Measurements from ENCODE around the gene SEC11A.
A peak's percentile ranks its signal among the peaks of the same experiment; 100 is the strongest.
"Not testable (repeated sequence)": the region's sequence is repeated elsewhere in the genome, so short reads cannot be mapped to it uniquely, and the experiment has no call there.

SEC11A gene

DNA sequence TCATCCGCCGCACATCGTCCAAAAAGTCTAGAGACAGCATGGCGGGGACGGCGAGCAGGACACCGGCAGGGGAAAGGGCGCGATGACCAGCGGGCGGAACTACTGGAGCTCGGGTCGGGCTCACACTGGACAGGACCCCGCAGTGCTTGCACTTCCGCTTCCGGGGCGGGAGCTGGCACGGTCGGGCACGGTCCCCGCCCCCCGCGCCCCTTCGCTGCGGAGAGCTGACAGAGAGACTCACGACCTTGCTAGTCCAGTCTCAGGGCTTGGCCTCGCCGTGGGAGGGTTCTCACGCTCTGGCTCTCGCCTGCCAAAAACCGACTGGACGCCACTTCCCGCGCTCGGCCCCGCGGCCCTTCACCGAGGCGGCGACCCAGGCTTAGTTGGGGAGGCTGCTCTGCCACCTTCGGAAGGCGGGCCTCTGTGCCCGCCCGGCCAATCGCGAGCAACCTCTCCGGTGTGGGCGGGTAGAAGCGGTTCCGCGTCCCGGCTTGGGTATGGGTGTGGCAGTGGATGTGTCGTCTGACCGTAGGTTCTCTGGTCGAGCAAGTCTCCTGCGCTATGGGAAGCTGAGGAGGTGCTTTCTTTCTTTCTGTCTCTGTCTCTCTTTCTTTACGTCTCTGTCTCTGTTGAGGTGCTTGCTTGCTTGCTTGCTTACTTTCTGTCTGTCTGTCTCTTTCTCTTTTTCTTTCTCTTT, at the start of gene SEC11A:
TSS of gene SEC11A (minus strand) at position 104 of the 697 bp plus-strand sequence. CDS start at position 40, 64 bp downstream.
- DNase-seq: peak; percentile 93

DNA sequence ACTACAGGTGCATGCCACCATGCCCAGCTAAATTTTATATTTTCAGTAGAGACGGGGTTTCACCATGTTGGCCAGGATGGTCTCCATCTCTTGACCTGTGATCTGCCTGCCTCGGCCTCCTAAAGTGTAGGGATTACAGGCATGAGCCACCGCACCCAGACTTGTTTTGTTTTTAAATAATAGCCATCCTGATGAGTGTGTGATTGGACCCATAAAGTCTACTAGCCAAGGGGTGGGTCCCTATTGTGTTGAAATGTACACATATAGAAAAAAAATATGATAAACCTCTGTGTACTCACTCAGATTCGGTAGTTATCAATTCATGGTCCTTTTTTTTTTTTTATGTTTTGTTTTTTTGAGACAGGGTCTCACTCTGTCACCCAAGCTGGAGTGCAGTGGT, 49.7 kb upstream of the SEC11A start:
- no peak for DNase-seq

DNA sequence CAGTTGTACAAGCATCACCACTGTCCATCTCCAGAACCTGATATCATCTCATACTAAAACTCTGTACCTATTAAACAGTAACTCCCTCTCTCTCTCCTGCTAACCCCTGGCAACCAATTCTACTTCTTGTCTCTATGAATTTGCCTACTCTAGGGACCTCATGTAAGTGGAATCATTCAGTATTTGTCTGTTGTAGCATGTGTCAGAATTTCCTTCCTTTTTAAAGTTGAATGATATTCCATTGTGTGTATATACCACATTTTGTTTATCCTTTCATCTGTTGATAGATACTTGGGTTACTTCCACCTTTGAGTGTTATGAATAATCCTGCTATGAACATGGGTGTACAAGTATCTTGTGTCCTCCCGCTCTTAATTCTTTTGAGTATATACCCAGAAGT, 49.0 kb upstream of the SEC11A start:
- no peak for DNase-seq

DNA sequence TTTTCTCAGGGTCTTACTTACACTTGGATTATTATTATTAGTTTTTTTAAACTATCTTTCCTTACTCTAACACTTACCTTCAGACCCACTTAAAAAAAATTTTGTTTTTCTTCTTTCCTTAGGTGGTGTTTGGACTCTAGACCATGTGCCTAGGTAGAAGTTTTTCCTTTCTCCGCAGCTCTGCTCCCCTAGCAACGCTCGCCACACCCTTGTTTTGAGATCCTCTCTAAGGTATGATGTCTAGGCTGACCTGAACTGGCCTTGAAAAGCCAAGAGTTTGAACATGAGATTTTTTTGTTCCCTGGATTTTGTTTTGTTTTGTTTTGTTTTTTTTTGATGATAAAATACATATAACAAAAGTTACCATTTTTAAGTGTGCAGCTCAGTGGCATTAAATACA, 48.6 kb upstream of the SEC11A start:
- DNase-seq: no peak

DNA sequence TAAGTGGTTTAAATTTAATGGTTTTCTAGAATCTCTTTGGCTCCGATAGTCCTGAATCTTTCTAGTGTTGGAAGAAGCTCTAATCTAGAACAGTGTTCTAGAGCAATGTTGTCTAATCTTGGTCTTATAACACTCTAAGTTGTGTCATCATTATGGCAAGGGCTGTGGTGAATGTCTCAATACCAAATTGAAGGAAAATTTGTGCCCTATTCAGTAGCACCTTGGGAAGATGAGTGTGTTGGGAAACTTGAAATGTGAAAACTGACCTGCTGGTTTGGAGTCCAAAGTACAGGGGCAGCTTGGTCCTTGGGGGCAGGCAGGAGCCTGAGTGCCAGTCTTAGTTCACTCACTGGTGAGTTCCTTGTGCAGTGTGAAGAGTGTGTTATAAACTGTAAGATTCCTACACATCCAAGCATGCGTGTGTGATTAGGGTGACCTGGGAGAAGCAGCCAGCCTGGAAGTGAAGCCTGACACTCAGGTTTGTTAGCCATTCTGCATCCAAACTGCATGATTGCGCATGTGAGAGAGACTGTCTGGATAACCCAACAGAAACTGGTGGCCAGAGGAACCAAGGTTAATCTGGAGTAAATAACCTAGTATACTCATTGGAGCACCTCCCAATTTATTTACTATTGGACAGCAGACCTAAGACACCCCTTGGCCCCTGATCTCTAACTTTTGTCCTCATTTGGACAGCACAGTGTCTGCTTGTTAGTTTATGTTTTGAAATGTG, 47.1 kb upstream of the SEC11A start:
- no peak for DNase-seq

DNA sequence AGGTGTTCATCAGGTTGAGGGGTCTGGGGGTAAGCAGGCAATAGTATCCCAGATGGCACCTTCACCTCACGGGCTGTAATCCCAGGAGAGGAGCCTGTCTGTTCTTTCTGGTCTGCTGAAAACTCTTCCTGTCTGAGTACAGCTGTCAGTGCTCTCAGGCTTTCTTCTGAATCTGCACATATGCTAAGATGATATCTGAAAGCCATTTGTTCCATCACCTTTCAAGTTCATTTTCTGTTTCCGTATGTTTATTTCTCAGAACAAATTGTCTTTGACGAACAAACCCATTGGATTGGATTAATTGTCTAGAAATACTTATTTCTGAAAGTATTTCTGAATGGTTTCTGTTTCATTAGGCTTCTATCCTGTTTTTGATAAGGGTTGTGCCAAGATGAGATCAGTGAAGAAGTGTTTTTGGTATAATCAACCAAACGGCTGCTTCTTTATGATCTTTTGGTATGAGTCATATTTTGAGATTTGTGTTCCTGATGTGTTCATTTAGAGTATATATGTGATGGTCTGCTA, 45.7 kb upstream of the SEC11A start:
- peak in 1 of 2 donors; percentile 1 for DNase-seq

DNA sequence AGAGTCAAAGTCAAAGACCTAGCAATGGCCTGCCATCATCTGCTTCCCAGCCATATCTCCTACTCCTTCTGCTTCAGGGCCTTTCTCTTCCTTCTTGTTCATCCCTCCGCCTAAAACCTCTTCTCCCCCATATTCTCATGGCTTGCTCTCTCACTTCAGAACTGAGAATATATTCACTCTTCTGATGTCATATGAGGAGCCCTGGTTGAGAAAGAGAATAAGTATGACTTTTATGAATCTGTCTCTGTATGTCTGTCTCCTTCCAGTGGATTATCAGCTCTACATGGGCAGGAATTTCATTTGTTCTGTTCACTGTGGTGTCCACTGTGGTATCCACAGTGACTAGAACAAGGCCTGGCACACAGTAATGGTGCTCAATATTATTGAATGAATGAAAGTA, 44.3 kb upstream of the SEC11A start:
- DNase-seq: no peak

DNA sequence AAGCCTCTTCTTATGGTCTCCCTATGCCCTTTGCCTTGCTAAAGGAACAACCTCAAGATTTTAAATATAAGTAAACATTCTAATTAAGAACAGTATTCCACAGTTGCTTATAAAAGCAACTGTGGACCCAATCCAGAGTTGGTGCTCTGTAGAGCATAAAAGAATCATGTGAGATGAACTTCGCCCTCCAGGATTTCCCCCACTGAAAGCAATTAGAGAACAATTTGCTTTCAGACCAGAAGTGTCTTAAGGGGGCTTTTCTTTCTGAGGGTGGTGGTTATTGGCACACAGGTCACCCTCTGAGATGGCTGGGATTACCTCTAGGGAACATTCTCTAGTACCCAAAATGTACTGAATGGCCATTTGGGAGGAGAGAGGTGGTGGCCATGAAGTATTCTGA, 43.1 kb upstream of the SEC11A start:
- DNase-seq: no peak

DNA sequence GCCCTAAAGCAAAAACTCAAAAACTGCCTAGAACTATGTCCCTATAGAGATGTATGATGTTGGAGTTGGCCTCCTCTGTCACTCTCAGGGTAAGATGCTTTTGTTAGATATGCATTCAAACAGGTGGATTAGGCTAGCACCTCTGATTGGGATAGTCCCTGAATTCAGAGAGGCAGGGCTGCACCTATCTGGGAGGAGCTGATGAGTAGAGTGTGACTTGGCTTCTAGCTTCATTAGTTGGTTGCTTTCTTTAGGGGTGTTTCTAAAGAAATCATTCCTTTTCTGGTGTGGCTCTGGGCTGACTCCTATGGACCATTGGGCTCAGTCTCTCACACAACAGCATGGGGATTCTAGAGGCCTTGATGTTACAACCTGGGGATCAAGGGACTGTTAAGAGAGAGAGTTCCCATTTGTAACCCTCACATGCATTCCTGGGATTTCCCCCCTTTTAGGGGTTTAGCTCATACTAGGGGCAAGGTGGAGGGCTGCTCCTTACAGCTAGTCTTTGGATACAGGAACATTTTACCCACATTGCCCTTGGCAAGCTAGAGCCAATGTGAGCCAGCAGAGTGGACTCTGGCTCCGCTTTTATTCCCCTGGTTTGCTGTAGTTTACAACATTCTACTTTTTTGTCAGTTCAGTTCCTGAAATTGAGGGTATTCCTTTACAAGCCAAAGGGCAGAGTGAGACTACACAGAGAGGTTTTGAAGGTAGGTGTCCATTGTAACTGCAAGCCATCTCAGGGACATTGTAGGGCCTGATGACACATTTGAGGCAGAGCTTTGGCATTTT, 40.0 kb upstream of the SEC11A start:
- no peak for DNase-seq

DNA sequence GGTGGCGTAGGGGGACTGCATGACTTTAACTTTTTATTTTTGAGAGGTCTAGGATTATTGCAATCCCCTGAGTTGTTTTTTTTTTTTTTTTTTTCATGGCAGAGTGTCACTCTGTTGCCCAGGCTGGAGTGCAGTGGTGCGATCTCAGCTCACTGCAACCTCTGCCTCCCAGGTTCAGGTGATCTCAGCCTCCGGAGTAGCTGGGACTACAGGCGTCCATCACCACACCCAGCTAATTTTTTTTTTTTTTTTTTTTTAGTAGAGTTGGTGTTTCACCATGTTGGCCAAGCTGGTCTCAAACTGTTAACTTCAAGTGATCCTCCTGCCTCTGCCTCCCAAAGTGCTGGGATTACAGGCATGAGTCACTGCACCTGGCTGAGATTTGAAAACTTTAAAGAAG, 39.0 kb upstream of the SEC11A start:
- DNase-seq: not testable (repeated sequence)

DNA sequence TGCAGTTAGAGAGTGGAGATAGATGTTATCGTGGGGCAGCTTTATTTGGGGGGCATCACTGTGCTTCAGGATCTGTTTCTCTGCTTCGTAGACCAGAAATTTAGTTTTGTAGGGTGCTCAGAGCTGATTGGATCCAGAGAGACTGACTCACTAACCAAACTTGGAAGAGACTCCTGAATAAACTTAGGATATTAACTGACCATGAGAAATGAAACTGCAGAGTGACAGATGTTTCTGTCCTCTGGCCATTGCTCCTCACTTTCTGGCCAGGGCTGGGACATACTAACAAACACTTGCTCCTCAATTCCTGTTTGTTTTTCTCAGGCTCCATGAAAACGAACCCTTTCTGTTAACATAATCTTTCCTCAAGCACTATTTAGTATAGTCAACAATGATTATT, 36.8 kb upstream of the SEC11A start:
- no peak for DNase-seq

DNA sequence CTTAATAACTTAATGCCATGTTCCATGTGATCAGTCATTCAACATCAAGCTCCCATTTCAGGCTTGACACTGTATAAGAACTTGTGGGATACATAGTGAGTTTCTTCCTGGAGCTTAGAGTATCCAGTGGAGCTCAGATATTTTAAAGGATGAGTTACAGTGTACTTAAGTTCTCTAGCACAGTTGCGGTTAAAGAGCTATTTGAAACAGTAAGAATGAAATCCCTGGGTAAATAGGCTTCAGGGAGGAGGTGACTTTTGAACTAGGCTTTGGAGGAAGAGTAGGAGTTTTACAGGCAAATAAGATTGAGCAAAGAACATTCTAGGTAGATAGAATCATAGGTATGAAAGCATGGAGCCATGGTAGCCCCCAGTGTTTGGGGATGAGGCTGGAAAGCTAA, 36.3 kb upstream of the SEC11A start:
- no peak for DNase-seq

DNA sequence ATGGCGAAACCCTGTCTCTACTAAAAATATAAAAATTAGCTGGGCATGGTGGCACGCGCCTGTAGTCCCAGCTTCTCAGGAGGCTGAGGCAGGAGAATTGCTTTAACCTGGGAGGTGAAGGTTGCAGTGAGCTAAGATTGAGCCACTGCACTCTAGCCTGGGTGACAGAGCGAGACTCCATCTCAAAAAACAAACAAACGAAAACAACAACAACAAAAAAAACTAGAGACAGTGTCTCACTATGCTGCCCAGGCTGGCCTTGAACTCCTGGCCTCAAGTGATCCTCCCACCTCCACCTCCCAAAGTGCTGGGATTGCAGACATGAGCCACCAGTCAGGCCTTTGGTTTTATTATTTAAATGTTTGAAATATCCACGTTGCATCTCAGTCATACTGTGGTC, 35.8 kb upstream of the SEC11A start:
- not testable (repeated sequence) for DNase-seq

DNA sequence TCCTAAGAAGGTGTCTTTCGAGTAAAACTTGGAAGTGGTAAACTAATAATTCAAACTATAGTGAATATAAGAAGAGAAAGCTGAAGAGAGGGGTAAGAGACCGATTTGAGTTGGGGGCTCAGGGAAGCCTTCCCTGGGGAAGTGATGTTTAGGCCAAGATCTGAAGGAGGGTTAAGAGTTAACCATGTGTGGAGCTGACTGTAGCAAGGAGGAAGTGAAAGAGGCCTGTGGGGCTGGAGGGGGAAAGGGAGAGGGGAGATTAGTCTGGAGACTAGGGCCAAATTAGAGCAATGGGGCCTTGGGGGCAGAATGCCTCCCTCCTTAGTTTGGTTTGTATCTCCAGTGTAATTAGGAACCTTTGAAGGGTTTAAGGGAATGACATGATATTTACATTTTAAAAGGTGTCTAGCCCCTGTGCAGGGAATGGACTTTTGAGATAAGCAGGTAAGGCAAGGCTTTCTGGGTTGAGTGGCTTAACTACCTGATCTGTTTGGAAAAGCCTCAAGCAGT, 34.7 kb upstream of the SEC11A start:
- DNase-seq: peak in 1 of 2 donors; percentile 31

DNA sequence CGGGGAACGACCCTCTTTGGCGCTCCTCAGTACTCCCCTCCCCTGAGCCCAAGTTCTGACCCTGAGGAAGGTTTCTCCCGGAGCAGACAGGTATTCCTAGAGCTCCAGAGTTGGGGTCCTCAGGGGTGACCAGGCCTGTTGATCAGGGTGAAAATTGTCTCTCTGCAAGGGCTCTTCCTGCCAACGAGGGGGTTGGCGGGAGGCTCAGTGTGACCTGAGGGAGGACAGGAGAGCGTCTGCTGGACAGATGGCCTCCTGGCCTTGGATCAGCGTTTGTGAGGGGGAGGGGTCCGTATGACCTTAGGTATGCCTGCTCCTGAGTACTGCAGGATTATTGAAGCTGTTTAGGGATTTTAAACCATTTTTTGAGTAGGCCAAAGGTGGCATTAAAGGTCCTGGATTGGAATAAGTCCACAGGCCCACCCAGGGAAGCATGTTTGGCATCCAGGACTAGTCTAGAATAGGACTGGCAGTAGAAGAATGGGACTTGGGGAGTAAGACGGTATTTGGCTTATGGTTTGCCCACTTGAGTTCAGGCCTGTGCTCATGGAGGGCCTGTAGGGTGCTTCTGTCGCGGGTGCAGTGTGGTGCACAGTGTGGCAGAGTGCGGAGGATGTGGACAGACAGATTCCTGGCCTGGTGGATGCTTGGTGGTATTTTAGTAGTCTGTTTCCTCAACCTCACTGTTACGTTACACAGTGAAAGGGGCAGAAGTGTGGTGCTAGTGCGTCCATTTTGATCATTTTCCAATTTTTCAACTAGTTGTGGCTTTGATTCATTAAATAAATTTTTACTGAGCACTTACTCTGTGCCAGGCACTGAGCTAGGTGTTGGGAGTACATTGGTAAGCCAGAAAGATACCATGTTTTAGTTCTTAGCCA, 33.4 kb upstream of the SEC11A start:
- peak; percentile 49 to 55 for DNase-seq

DNA sequence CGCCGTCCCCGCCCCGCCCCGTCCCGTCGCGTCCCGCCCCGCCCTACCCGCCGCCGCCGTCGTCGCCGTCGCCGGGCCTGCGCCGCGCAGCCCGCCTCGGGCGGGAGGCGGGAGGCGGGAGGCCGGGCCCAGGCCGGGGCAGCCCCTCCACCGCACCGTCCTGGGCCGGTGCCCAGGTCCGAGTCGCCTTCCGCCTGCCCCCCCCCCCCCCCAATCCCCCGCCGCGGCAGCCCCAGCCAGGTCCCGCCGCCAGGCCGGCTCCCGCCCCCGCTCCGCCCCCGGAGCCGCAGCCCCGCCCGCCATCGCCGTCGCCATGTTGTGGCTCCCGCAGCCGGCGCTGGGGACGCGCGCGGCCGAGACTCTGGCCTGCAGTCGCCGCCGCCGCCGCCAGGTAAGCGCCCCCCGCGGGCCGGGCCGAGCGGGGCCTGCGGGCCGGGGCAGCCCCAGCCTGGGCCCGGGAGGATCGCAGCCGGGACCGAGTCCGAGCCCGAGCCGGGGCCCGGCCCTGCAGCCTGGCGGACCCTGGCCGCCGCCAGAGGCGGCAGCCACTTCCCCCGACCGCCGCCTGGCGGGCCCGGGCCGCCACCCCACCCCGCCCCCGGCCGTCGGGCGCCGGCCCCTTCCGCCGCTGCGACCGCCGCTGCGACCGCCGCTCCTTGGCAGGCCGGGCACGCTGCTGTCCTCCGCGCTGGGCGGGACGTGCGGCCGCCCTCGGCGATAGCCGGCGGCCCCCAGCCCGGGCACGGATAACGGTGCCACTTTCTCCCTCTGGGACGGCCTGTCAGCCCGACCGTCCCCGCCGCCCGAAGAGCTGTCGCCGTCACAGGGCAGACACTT, 32.6 kb upstream of the SEC11A start, which contains the start of gene ZNF592:
TSS of gene ZNF592 (plus strand) at position 319 of the 837 bp plus-strand sequence. CDS start 34,084 bp downstream, outside the sequence.
- DNase-seq: peak; percentile 86 to 87

DNA sequence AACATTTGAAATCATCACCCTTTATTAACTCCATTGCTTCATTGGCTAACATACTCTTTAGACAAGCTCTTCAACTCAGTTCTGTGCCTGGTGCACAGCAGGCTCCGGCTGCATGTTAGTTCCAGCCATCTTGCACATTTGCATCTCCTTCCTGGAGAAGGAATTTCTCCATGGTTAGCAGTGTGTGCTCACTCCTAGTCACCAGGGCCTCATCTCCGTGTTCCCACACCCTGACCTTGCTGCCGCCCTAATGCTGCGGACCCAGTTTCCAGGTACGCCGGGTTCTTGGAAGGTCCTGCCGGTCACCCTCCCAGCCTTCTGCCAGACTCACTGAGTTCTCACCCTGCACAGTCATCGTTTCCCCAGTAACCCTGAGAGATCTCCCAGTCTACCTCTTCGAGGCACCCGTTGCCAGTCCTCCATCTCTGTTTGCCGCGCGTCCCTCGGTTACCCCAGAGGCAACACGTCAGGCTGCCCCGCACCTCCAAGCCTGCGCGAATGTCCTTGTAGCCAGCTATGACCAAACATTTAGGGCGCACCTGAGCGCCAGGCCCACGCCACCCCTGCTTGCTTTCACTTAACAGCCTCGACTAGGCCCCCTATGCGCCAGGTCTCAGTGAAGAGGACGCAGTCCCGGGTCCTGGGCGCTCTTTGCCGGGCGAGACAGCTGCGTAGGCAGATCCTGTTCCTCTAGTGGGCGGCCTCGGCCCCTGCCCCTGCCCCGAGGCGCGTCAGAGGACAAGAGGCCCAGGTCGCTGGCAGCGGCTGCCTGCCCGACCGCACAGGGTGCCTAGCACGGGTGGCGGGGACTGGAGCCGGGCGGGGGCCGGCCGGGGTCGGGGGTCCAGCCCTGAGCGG, 31.7 kb upstream of the SEC11A start:
- peak; percentile 77 to 81 for DNase-seq

DNA sequence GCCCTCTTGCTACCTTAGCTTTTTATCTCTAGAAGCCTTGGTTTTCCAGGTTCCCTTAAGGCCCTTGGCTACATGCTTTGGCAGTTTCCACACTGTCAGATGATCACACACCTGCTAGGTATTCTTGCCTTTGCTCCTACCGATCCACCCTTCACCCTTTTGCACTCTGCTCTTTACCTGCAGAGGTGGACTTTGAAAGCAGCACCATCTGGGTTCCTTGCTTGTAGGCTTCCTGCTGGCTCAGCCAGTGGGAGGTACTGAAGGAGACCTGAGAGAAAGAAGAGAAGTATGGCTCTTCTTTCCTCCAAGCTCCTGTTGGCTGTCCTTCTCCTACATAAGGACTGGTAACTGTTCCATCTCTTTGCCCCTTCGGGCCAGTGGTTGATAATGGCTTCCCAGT, 25.2 kb upstream of the SEC11A start:
- no peak for DNase-seq

DNA sequence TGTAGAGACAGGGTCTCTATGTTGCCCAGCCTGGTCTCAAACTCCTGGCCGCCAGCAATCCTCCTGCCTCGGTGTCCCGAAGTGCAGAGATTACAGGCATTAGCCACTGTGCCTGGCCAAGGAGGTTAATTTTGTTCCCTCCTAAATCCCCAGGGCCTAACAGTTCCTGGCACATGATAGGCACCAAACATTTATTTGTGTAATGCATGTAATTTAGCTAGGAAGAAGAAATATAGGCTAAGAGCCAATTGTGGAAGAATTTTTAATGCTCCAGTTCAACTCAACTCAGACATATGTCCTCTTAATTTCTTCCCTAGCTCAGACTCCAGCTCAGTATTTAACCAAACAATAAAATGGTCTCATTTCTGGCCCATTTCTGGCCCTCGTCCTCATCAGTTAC, 24.8 kb upstream of the SEC11A start:
- DNase-seq: no peak

DNA sequence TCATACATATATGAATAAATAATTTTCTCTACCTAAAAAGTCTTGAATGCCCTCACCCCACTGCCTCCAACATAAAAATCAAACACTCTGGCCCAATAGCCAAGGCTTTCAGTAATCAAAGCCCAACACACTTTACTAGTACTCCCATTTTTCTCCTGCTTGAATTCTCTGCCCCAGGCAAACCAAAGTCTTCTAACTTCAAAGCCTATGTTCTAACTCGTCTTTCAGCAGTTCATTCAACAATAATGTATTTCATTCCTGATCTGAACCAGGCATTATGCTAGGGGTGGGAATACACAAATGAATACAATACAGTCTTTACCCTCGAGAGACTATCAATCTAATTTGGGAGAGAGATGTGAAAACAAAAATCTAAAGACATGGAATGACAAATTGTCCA, 21.1 kb upstream of the SEC11A start:
- DNase-seq: no peak
